ENCODE data around the gene SHLD1. TPM values are rescaled to one million over a fixed set of nuclear protein-coding genes. Genes with fewer than 3 reads are reported as not detected.

Gene SHLD1
- polyA plus RNA-seq, 1 donor (not counting 4 experiments of a cell fraction or from before 2014, with no cell fraction given), result 3.2 TPM

DNA sequence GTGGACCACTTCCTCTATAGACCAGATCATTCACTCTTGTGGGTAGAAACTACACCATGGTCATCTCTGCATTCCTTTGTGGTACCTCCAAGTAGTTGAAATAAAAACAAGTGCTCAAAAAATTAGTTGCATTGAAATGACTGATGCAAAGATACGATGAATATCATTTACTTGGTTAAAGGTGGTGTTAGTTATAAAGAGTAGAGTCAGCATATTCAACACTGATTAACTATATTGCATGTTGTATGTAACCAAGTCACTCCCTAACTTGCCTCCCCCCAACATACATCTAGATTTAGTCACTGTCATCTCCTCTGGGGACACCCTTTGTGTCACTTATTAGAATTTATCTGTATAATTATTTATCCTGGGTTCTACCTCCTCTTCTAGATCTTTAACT, 77.7 kb downstream of the SHLD1 start:
- no peaks in the 10 kb centered on the region for H3K9me3 ChIP-seq (ENCODE audit: control insufficient read depth, low read depth, low read length)
- no peak overlapping the region for H3K4me3 ChIP-seq (ENCODE audit: control insufficient read depth in 2 of 3, extremely low read depth in 1 of 3, insufficient read depth in 2 of 3, low read depth in 1 of 3, low read length in 3 of 3)
- no peak overlapping the region for H3K9ac ChIP-seq (ENCODE audit: control insufficient read depth, extremely low read depth, insufficient read depth, low read length)
- no peaks in the 10 kb centered on the region for H4K20me1 ChIP-seq (ENCODE audit: control insufficient read depth, extremely low read depth, insufficient read depth, low read length)
- FAIRE-seq, result no peak
- TF ChIP-seq EZH2 (IDR thresholded peaks at IDR 0.05; ENCODE audit: low read length), result no peak
- TF ChIP-seq, protein P1, sequence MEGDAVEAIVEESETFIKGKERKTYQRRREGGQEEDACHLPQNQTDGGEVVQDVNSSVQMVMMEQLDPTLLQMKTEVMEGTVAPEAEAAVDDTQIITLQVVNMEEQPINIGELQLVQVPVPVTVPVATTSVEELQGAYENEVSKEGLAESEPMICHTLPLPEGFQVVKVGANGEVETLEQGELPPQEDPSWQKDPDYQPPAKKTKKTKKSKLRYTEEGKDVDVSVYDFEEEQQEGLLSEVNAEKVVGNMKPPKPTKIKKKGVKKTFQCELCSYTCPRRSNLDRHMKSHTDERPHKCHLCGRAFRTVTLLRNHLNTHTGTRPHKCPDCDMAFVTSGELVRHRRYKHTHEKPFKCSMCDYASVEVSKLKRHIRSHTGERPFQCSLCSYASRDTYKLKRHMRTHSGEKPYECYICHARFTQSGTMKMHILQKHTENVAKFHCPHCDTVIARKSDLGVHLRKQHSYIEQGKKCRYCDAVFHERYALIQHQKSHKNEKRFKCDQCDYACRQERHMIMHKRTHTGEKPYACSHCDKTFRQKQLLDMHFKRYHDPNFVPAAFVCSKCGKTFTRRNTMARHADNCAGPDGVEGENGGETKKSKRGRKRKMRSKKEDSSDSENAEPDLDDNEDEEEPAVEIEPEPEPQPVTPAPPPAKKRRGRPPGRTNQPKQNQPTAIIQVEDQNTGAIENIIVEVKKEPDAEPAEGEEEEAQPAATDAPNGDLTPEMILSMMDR (optimal IDR thresholded peaks at IDR 0.05 in 1 of 3, IDR thresholded peaks at IDR 0.05 in 1 of 3, conservative IDR thresholded peaks at IDR 0.05 in 1 of 3; ENCODE audit: extremely low read depth in 1 of 3, insufficient read depth in 2 of 3, low read length in 3 of 3), result no peak
- H3K27ac ChIP-seq (ENCODE audit: control insufficient read depth, insufficient read depth, low read length), result no peak overlapping the region
- H3K27me3 ChIP-seq (ENCODE audit: control insufficient read depth, extremely low read depth, insufficient read depth, low read length), result no peaks in the 10 kb centered on the region
- H2AFZ ChIP-seq (ENCODE audit: control insufficient read depth, low read length), result no peak overlapping the region
- H3K79me2 ChIP-seq (ENCODE audit: control insufficient read depth, insufficient read depth, low read length), result no peaks in the 10 kb centered on the region
- H3K36me3 ChIP-seq (ENCODE audit: control insufficient read depth in 2 of 2, extremely low read depth in 1 of 2, insufficient read depth in 2 of 2, low read length in 2 of 2), result no peaks in the 10 kb centered on the region
- DNase-seq (ENCODE audit: low read depth, low spot score), result no peak
- H3K4me1 ChIP-seq (ENCODE audit: control insufficient read depth, extremely low read depth, insufficient read depth, low read length), result peaks cover 6% of the 10 kb centered on the region
- H3K4me2 ChIP-seq (ENCODE audit: control insufficient read depth, extremely low read depth, insufficient read depth, low read depth, low read length), result no peak overlapping the region
- no peaks in the 10 kb centered on the region for H3K9me1 ChIP-seq (ENCODE audit: control insufficient read depth, extremely low read depth, insufficient read depth, low read length)
- dilution Hi-C loops (cut with MboI; ENCODE audit: extremely low pct_ligation_motif_present, low sequenced_read_pairs), result no loop called here

DNA sequence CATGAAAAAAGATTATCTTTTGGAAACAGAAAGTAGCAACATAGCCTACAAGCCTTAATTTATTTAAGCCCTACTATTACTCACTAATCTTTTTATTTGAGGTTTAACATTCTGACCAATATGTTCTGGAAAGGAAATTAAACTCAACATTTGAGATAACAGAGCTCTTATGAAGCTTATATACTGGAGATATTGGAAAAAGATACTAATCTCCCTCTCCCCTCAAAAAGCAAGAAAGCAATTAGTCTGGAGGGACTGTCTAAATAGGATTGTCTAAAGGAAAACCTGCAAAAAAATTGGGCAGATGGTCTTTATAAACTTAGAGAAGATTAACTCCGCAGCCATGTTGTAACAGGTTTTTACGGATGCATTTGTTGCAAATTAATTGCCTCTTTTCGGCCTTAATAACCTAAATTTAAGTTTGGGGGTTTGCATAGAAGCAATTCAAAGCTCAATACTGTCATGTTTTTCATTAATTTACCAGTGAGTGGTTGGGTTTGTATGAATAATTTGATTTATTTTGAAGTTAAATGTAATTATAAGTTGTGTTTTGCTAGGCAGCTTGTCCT, 79.1 kb downstream of the SHLD1 start:
- no peak for TF ChIP-seq EZH2 (IDR thresholded peaks at IDR 0.05; ENCODE audit: low read length)
- TF ChIP-seq, protein P1 (optimal IDR thresholded peaks at IDR 0.05 in 1 of 3, IDR thresholded peaks at IDR 0.05 in 1 of 3, conservative IDR thresholded peaks at IDR 0.05 in 1 of 3; ENCODE audit: extremely low read depth in 1 of 3, insufficient read depth in 2 of 3, low read length in 3 of 3), result no peak
- Histone ChIP-seq H2AFZ (ENCODE audit: control insufficient read depth, low read length) (no peak overlapping the region), H3K79me2 (ENCODE audit: control insufficient read depth, insufficient read depth, low read length) (no peaks in the 10 kb centered on the region), H3K27ac (ENCODE audit: control insufficient read depth, insufficient read depth, low read length) (no peak overlapping the region), H3K36me3 (ENCODE audit: control insufficient read depth in 2 of 2, extremely low read depth in 1 of 2, insufficient read depth in 2 of 2, low read length in 2 of 2) (no peaks in the 10 kb centered on the region), H3K9me3 (ENCODE audit: control insufficient read depth, low read depth, low read length) (no peaks in the 10 kb centered on the region), H3K4me3 (ENCODE audit: control insufficient read depth in 2 of 3, extremely low read depth in 1 of 3, insufficient read depth in 2 of 3, low read depth in 1 of 3, low read length in 3 of 3) (no peak overlapping the region), H3K27me3 (ENCODE audit: control insufficient read depth, extremely low read depth, insufficient read depth, low read length) (no peaks in the 10 kb centered on the region), H3K4me1 (ENCODE audit: control insufficient read depth, extremely low read depth, insufficient read depth, low read length) (no peaks in the 10 kb centered on the region), H3K9me1 (ENCODE audit: control insufficient read depth, extremely low read depth, insufficient read depth, low read length) (no peaks in the 10 kb centered on the region), H4K20me1 (ENCODE audit: control insufficient read depth, extremely low read depth, insufficient read depth, low read length) (no peaks in the 10 kb centered on the region), H3K9ac (ENCODE audit: control insufficient read depth, extremely low read depth, insufficient read depth, low read length) (no peak overlapping the region), H3K4me2 (ENCODE audit: control insufficient read depth, extremely low read depth, insufficient read depth, low read depth, low read length) (no peak overlapping the region)
- DNase-seq (ENCODE audit: low read depth, low spot score) (no peak), FAIRE-seq (no peak)
- dilution Hi-C loops (cut with MboI; ENCODE audit: extremely low pct_ligation_motif_present, low sequenced_read_pairs), result no loop called here

All from keratinocyte (primary cell).